PC-3 (cell line): ENCODE data around the gene STRN4. TPM values are rescaled to one million over a fixed set of nuclear protein-coding genes. Genes with fewer than 3 reads are reported as not detected.
"Not testable (repeated sequence)": the region's sequence is repeated elsewhere in the genome, so short reads cannot be mapped to it uniquely, and the experiment has no call there.

Source experiments
- ATAC-seq: fragments of 200-7000 bp; cut with Tn5 transposase; 2 replicates; pipeline ENCODE4 v1.9.1; 2020; ENCODE audit warnings: mild to moderate bottlenecking, moderate library complexity
- BruUV-seq: library from RNA; stranded (reverse); fragments of 400-500 nt; replicated peaks from 2 replicates; lab custom pipeline; 2021; lab: Mats Ljungman, UMichigan
- CTCF ChIA-PET: fragments of 300-600 bp; sonication (Branson Sonifier 250); formaldehyde crosslinking; loops from one replicate; lab custom pipeline; 2022; ENCODE audit warnings: antibody characterized with exemption; lab: Charles Lee
- POLR2A ChIA-PET: fragments of 300-600 bp; sonication (Branson Sonifier 250); formaldehyde crosslinking; loops from one replicate; lab custom pipeline; 2022; ENCODE audit warnings: antibody characterized with exemption; ENCODE audit not compliant: unreplicated experiment; lab: Charles Lee
- DNase-seq: peaks from one replicate; pipeline ENCODE4 v3.0.0-alpha.2; 2015
- H2AFZ ChIP-seq: fragments of 300-600 bp; sonication (generic); 2 replicates; pipeline ENCODE4 v1.6.0; 2016; ENCODE audit warnings: antibody characterized with exemption, low read length
- H3F3A ChIP-seq: fragments of 300-600 bp; sonication (generic); one replicate; pipeline ENCODE4 v1.6.0; 2017; ENCODE audit warnings: antibody characterized with exemption, low read length, control low read depth, mild to moderate bottlenecking; ENCODE audit not compliant: unreplicated experiment
- H3K27ac ChIP-seq: fragments of 300-600 bp; sonication (generic); 2 replicates; pipeline ENCODE4 v1.5.1; 2016; ENCODE audit warnings: mild to moderate bottlenecking, low read length
- H3K27me3 ChIP-seq: fragments of 300-600 bp; sonication (generic); 2 replicates; pipeline ENCODE4 v1.6.1; 2016; ENCODE audit warnings: low read length, mixed read lengths
- H3K36me3 ChIP-seq: fragments of 300-600 bp; sonication (generic); 2 replicates; pipeline ENCODE4 v1.6.1; 2016; ENCODE audit warnings: low read depth, mixed run types, low read length, mixed read lengths
- H3K4me1 ChIP-seq: fragments of 300-600 bp; sonication (generic); 2 replicates; pipeline ENCODE4 v1.5.1; 2016; ENCODE audit warnings: low read length; ENCODE audit not compliant: insufficient read depth
- H3K4me2 ChIP-seq: fragments of 300-600 bp; sonication (generic); 2 replicates; pipeline ENCODE4 v1.6.0; 2016; ENCODE audit warnings: low read length
- H3K4me3 ChIP-seq: fragments of 300-600 bp; sonication (generic); 2 replicates; pipeline ENCODE4 v1.5.1; 2016; ENCODE audit warnings: mild to moderate bottlenecking, low read length, mixed read lengths
- H3K79me2 ChIP-seq: fragments of 300-600 bp; sonication (generic); 2 replicates; pipeline ENCODE4 v1.6.1; 2017; ENCODE audit warnings: low read length, mixed read lengths
- H3K9ac ChIP-seq: fragments of 300-600 bp; sonication (generic); 2 replicates; pipeline ENCODE4 v1.6.0; 2016; ENCODE audit warnings: mild to moderate bottlenecking, low read length
- H3K9me2 ChIP-seq: fragments of 300-600 bp; sonication (generic); replicated peaks from 2 replicates; pipeline ENCODE4 v1.6.1; 2016; ENCODE audit warnings: mixed run types, low read length, mixed read lengths
- H3K9me3 ChIP-seq: fragments of 300-600 bp; sonication (generic); 2 replicates; pipeline ENCODE4 v1.6.1; 2016; ENCODE audit warnings: low read length, mixed read lengths
- H4K20me1 ChIP-seq: fragments of 300-600 bp; sonication (generic); 2 replicates; pipeline ENCODE4 v1.6.1; 2016; ENCODE audit warnings: low read length, mixed read lengths
- EZH2 ChIP-seq: fragments of 300-600 bp; sonication (generic); IDR thresholded peaks from one replicate; pipeline ENCODE4 v1.6.1; 2017; ENCODE audit warnings: antibody characterized with exemption, mild to moderate bottlenecking, low read length; ENCODE audit not compliant: unreplicated experiment
- EZH2phosphoT487 ChIP-seq: fragments of 300-600 bp; sonication (generic); IDR thresholded peaks from 2 replicates; pipeline ENCODE4 v1.6.1; 2018; ENCODE audit warnings: mild to moderate bottlenecking, antibody characterized with exemption, low read length, borderline replicate concordance
- intact Hi-C: fragments of 100-400 bp; cut with micrococcal nuclease; formaldehyde crosslinking; loops from 2 replicates; pipeline ENCODE4 v1.9.0; 2023
- total RNA-seq: library from RNA; depleted of rRNA; stranded (reverse); fragments of >200 nt; gene quantifications from 2 replicates; pipeline ENCODE4 v1.2.3, GENCODE V29; 2014
- TF ChIP-seq, protein P1 (sequence below): fragments of 300-600 bp; sonication (generic); conservative IDR thresholded peaks from 2 replicates; pipeline ENCODE4 v1.5.1; 2017; ENCODE audit warnings: antibody characterized with exemption, low read depth, mild to moderate bottlenecking, low read length

Gene STRN4
- total RNA-seq, 1 experiment from 2014 or later: 62.7 TPM

DNA sequence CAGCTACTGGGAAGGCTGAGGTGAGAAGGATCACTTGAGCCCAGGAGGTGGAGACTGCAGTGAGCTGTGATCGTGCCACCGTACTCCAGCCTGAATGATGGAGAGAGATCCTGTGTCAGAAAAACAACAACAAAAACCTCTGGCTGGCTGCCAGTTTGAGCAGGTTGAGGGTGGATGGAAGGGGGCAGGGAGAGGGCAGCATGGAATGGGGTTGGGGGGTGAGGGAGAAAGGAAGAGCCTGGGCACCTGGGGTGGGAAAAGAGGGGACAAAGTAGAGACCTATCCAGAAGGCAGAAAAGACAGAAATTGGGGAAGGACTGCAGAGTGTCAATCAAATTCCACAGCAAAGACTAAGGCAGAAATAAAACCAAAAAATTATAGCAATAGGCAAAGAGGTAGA lies 37.4 kb upstream of the STRN4 start:
- H3K27me3 ChIP-seq: no peaks in the 10 kb centered on the region
- H3K36me3 ChIP-seq: peaks cover 12% of the 10 kb centered on the region
- BruUV-seq: no TSS peak
- no peaks in the 10 kb centered on the region for H3K9me2 ChIP-seq
- H3F3A ChIP-seq: no peaks in the 10 kb centered on the region
- intact Hi-C loops: no loop called here
- ChIA-PET POLR2A (no interaction called here), CTCF (no interaction called here)
- no peak overlapping the region for H3K27ac ChIP-seq
- no peaks in the 10 kb centered on the region for H3K9me3 ChIP-seq
- H3K79me2 ChIP-seq: peaks cover 61% of the 10 kb centered on the region
- peaks cover 11% of the 10 kb centered on the region for H4K20me1 ChIP-seq
- peak overlapping the region; percentile 91; the same call in 1 of the 2 replicates for H3K4me3 ChIP-seq
- H2AFZ ChIP-seq: no peak overlapping the region
- no peak for DNase-seq
- ATAC-seq: no peak
- peaks cover 21% of the 10 kb centered on the region for H3K4me1 ChIP-seq
- TF ChIP-seq, protein P1, sequence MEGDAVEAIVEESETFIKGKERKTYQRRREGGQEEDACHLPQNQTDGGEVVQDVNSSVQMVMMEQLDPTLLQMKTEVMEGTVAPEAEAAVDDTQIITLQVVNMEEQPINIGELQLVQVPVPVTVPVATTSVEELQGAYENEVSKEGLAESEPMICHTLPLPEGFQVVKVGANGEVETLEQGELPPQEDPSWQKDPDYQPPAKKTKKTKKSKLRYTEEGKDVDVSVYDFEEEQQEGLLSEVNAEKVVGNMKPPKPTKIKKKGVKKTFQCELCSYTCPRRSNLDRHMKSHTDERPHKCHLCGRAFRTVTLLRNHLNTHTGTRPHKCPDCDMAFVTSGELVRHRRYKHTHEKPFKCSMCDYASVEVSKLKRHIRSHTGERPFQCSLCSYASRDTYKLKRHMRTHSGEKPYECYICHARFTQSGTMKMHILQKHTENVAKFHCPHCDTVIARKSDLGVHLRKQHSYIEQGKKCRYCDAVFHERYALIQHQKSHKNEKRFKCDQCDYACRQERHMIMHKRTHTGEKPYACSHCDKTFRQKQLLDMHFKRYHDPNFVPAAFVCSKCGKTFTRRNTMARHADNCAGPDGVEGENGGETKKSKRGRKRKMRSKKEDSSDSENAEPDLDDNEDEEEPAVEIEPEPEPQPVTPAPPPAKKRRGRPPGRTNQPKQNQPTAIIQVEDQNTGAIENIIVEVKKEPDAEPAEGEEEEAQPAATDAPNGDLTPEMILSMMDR: no peak
- no peak for TF ChIP-seq EZH2phosphoT487
- TF ChIP-seq EZH2: no peak
- H3K4me2 ChIP-seq: peak overlapping the region; percentile 98
- no peak overlapping the region for H3K9ac ChIP-seq

- Histone ChIP-seq H3K27ac (no peak overlapping the region), H3K36me3 (peaks cover 12% of the 10 kb centered on the region)
- POLR2A ChIA-PET: no interaction called here
Observed at GRCh38 chr19:46782355-46783019, 36.2 kb upstream of the STRN4 start.

GRCh38 chr19:46777956-46778645 lies 31.9 kb upstream of the STRN4 start:
- H3K79me2 ChIP-seq, H3K9me3 ChIP-seq, H3F3A ChIP-seq, ATAC-seq, DNase-seq, H3K4me1 ChIP-seq, H3K9me2 ChIP-seq, H3K27me3 ChIP-seq, POLR2A ChIA-PET, H3K4me2 ChIP-seq, H2AFZ ChIP-seq, H4K20me1 ChIP-seq, CTCF ChIA-PET, H3K27ac ChIP-seq, BruUV-seq, intact Hi-C loops, H3K9ac ChIP-seq, H3K4me3 ChIP-seq: not testable (repeated sequence)
- peaks cover 26% of the 10 kb centered on the region for H3K36me3 ChIP-seq

More at GRCh38 chr19:46782355-46783019, 36.2 kb upstream of the STRN4 start:
- Histone ChIP-seq H4K20me1 (peaks cover 11% of the 10 kb centered on the region), H3K4me2 (no peak overlapping the region), H3K4me3 (no peak overlapping the region), H3F3A (no peaks in the 10 kb centered on the region), H3K79me2 (peaks cover 52% of the 10 kb centered on the region), H3K9me2 (no peaks in the 10 kb centered on the region), H3K4me1 (peaks cover 21% of the 10 kb centered on the region), H3K9ac (no peak overlapping the region), H2AFZ (no peak overlapping the region), H3K27me3 (no peaks in the 10 kb centered on the region), H3K9me3 (no peaks in the 10 kb centered on the region)
- intact Hi-C loops: no loop called here
- CTCF ChIA-PET: no interaction called here
- BruUV-seq: no TSS peak
- TF ChIP-seq EZH2 (no peak), EZH2phosphoT487 (no peak)
- TF ChIP-seq, protein P1: no peak
- ATAC-seq (no peak), DNase-seq (no peak)
